Esophagus squamous epithelium (tissue), 4 donors: Measurements from ENCODE around the gene KHNYN.

Source experiments
- CTCF ChIP-seq, 6 experiments: fragments of 450-650 bp in 4 of 6; fragments of 200-600 bp in 2 of 6; sonication (generic) in 2 of 6; IDR thresholded peaks; one replicate each; pipeline ENCODE4 v1.5.1; 2016 to 2019; ENCODE audit warnings: antibody characterized with exemption in 6 of 6, mild to moderate bottlenecking in 4 of 6, moderate library complexity in 4 of 6
- POLR2A ChIP-seq, 4 donors: fragments of 450-650 bp; IDR thresholded peaks; one replicate each; pipeline ENCODE4 v1.6.1; 2017; ENCODE audit warnings: antibody characterized with exemption in 4 of 4, mild to moderate bottlenecking in 4 of 4, moderate library complexity in 3 of 4

DNA sequence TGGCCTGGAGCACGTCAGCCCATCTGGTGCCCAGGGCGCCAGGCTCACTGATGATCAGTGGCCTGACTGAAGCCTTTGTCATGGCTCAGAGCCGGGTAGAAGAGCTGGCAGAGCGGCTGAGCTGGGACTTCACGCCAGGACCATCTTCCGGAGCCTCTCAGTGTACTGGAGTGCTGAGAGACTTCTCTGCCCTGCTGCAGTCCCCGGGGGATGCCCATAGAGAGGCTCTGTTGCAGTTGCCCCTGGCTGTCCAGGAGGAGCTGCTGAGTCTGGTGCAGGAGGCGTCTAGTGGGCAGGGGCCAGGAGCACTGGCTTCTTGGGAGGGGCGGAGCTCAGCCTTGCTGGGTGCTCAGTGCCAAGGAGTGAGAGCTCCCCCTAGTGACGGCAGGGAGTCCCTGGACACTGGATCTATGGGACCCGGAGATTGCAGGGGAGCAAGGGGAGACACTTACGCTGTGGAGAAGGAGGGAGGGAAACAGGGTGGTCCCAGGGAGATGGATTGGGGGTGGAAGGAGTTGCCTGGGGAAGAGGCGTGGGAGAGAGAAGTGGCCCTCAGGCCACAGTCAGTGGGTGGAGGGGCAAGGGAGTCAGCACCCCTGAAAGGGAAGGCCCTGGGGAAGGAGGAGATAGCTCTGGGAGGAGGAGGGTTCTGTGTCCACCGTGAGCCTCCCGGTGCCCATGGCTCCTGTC, 2.0 kb downstream of the KHNYN start:
- TF ChIP-seq CTCF (IDR thresholded peaks at IDR 0.05) = peak; percentile 85 to 96 (median 92)
- TF ChIP-seq POLR2A (IDR thresholded peaks at IDR 0.05) = no peak
